Right lung (tissue), 10 donors: ENCODE results near the gene TM9SF1. TPM values are rescaled to one million over a fixed set of nuclear protein-coding genes. Genes with fewer than 3 reads are reported as not detected.
A peak's percentile ranks its signal among the peaks of the same experiment; 100 is the strongest.

Experiments
- DNase-seq, 2 donors: peaks; one replicate each; pipeline ENCODE4 v3.0.0-alpha.2; 2013
- long read RNA-seq, 8 donors: transcript quantifications; one replicate each; lab custom pipeline, GENCODE V29; 2026
- polyA plus RNA-seq, 5 donors: library from polyadenylated mRNA; unstranded; fragments of 120-200 nt; gene quantifications; one replicate each; pipeline versions ENCODE4 v1.2.1 to v1.2.3, GENCODE V29; 2013; ENCODE audit warnings: inconsistent platforms in 1 of 5, low replicate concordance in 1 of 5; ENCODE audit not compliant: insufficient read length in 5 of 5, insufficient read depth in 1 of 5

The TM9SF1 gene
- 10 to 100 TPM; 24.6 to 44.1 (median 33.8) TPM for polyA plus RNA-seq
- long read RNA-seq, donor 1, transcript TM9SF1-202 (5 exons, 2,055 nt) = minor isoform, 5 of 27 reads
- long read RNA-seq, donor 1, transcript TM9SF1-201 (6 exons, 2,452 nt) = major isoform, 14 of 27 reads
- long read RNA-seq, donor 1, partial matches to known transcripts = 7 of 27 reads
- long read RNA-seq, donor 1, other reads (novel, unspliced or antisense) = 0 of 27 reads
- long read RNA-seq, donor 2, transcript TM9SF1-201 (6 exons, 2,452 nt) = major isoform, 7 of 8 reads
- long read RNA-seq, donor 2, partial matches to known transcripts = 0 of 8 reads
- long read RNA-seq, donor 2, other reads (novel, unspliced or antisense) = 0 of 8 reads
- long read RNA-seq, donor 3, transcript TM9SF1-201 (6 exons, 2,452 nt) = major isoform, 7 of 14 reads
- long read RNA-seq, donor 3, partial matches to known transcripts = 6 of 14 reads
- long read RNA-seq, donor 3, other reads (novel, unspliced or antisense) = 0 of 14 reads
- long read RNA-seq, donor 4, transcript TM9SF1-201 (6 exons, 2,452 nt) = major isoform, 7 of 9 reads
- long read RNA-seq, donor 4, partial matches to known transcripts = 0 of 9 reads
- long read RNA-seq, donor 4, other reads (novel, unspliced or antisense) = 0 of 9 reads
- long read RNA-seq, donor 5, transcript TM9SF1-201 (6 exons, 2,452 nt) = major isoform, 8 of 8 reads
- long read RNA-seq, donor 5, partial matches to known transcripts = 0 of 8 reads
- long read RNA-seq, donor 5, other reads (novel, unspliced or antisense) = 0 of 8 reads
- long read RNA-seq, donor 6, transcript TM9SF1-201 (6 exons, 2,452 nt) = major isoform, 13 of 33 reads
- long read RNA-seq, donor 6, partial matches to known transcripts = 19 of 33 reads
- long read RNA-seq, donor 6, other reads (novel, unspliced or antisense) = 0 of 33 reads
- long read RNA-seq, donor 7, transcript TM9SF1-201 (6 exons, 2,452 nt) = major isoform, 13 of 30 reads
- long read RNA-seq, donor 7, partial matches to known transcripts = 15 of 30 reads
- long read RNA-seq, donor 7, other reads (novel, unspliced or antisense) = 0 of 30 reads
- long read RNA-seq, donor 8, partial matches to known transcripts = 0 of 3 reads
- long read RNA-seq, donor 8, other reads (novel, unspliced or antisense) = 0 of 3 reads

GRCh38 chr14:24195186-24196070, at the start of gene TM9SF1:
TM9SF1 (minus strand) TSS chr14:24195441; CDS start chr14:24195019, 422 bp downstream.
- peak; percentile 91 to 92 for DNase-seq

GRCh38 chr14:24243336-24243836, 48.1 kb upstream of the TM9SF1 start:
- no peak for DNase-seq

GRCh38 chr14:24241829-24242443, 46.7 kb upstream of the TM9SF1 start:
- DNase-seq = no peak

GRCh38 chr14:24240110-24240918, 45.1 kb upstream of the TM9SF1 start:
- no peak for DNase-seq

- DNase-seq = no peak
Observed at GRCh38 chr14:24238527-24239037, 43.3 kb upstream of the TM9SF1 start.

- DNase-seq = no peak
Observed at GRCh38 chr14:24238123-24238522, 42.9 kb upstream of the TM9SF1 start.

- no peak for DNase-seq
Observed at GRCh38 chr14:24237463-24237955, 42.3 kb upstream of the TM9SF1 start.

- DNase-seq = no peak
Observed at GRCh38 chr14:24236689-24237462, 41.6 kb upstream of the TM9SF1 start.

- no peak for DNase-seq
Observed at GRCh38 chr14:24235804-24236688, 40.8 kb upstream of the TM9SF1 start.

- DNase-seq = no peak
Observed at GRCh38 chr14:24234095-24235005, 39.1 kb upstream of the TM9SF1 start.

- DNase-seq = no peak
Observed at GRCh38 chr14:24233538-24233866, 38.3 kb upstream of the TM9SF1 start.

- DNase-seq = no peak
Observed at GRCh38 chr14:24232645-24233537, 37.6 kb upstream of the TM9SF1 start, which contains the start of gene GMPR2. GMPR2 (plus strand) TSS chr14:24232929; CDS start chr14:24233254, 325 bp downstream.

GRCh38 chr14:24232121-24232644, 36.9 kb upstream of the TM9SF1 start, which contains the start of gene NEDD8:
NEDD8 (minus strand) TSS chr14:24232367; CDS start chr14:24232267, 100 bp downstream.
- DNase-seq = peak; percentile 93 to 94
